A549 (cell line): ENCODE measurements around the gene TMEM238. TPM values are rescaled to one million over a fixed set of nuclear protein-coding genes. Genes with fewer than 3 reads are reported as not detected.

Source experiments
- ATAC-seq, 2 experiments: fragments of 200-7000 bp in 1 of 2; fragments of >200 bp in 1 of 2; cut with Nextera tagmentation in 1 of 2; cut with Tn5 transposase in 1 of 2; 3 replicates each; pipeline versions ENCODE4 v1.8.0 to v1.9.1; 2018 to 2020; ENCODE audit warnings: mild to moderate bottlenecking in 1 of 2, moderate library complexity in 1 of 2
- CTCF ChIA-PET: fragments of 300-600 bp; sonication (Branson Sonifier 250); formaldehyde crosslinking; extraction: SDS; loops from one replicate; lab custom pipeline; 2021; ENCODE audit warnings: antibody characterized with exemption, inconsistent platforms; lab: Yijun Ruan, JAX
- POLR2A ChIA-PET: fragments of 350-600 bp; formaldehyde crosslinking; extraction: SDS; loops from one replicate; lab custom pipeline; 2021; ENCODE audit warnings: antibody characterized with exemption, inconsistent platforms; lab: Yijun Ruan, JAX
- DNase-seq, 2 experiments: peaks; one replicate each; pipeline versions ENCODE4 v3.0.0 to v3.0.0-alpha.2; 2011 to 2016; ENCODE audit warnings: low read depth in 1 of 2, low spot score in 1 of 2
- FAIRE-seq: peaks from 2 replicates; lab custom pipeline; 2011; peaks lifted over from hg19 to GRCh38; lab: Jason Lieb, UNC
- H3K27ac ChIP-seq, 2 experiments: fragments of >200 bp; sonication (Bioruptor Twin); formaldehyde crosslinking; 3 replicates each; pipeline ENCODE4 v1.5.1; 2016 to 2017
- H3K4me1 ChIP-seq: fragments of >200 bp; sonication (Bioruptor Twin); formaldehyde crosslinking; 3 replicates; pipeline ENCODE4 v1.6.1; 2016
- H3K4me2 ChIP-seq: fragments of >200 bp; sonication (Bioruptor Twin); formaldehyde crosslinking; 3 replicates; pipeline ENCODE4 v1.6.1; 2016
- H3K4me3 ChIP-seq: fragments of >200 bp; sonication (Bioruptor Twin); formaldehyde crosslinking; 3 replicates; pipeline ENCODE4 v1.5.1; 2016
- H3K9me3 ChIP-seq: fragments of >200 bp; sonication (Bioruptor Twin); formaldehyde crosslinking; 3 replicates; pipeline ENCODE4 v1.6.1; 2016
- CBX2 ChIP-seq: fragments of 200-600 bp; sonication (generic); IDR thresholded peaks from 2 replicates; pipeline ENCODE4 v1.6.1; 2016; ENCODE audit warnings: low read depth, mild to moderate bottlenecking, borderline replicate concordance
- CHD2 ChIP-seq: fragments of 150-350 bp; IDR thresholded peaks from 2 replicates; pipeline ENCODE4 v1.6.1; 2014; ENCODE audit warnings: low read length; ENCODE audit not compliant: partially characterized antibody
- EHF ChIP-seq: fragments of 250-450 bp; sonication (Bioruptor Pico); IDR thresholded peaks from 2 replicates; pipeline ENCODE4 v1.5.0; 2020; ENCODE audit warnings: mild to moderate bottlenecking
- EHMT2 ChIP-seq: fragments of 200-600 bp; sonication (generic); IDR thresholded peaks from 2 replicates; pipeline ENCODE4 v1.6.1; 2016; ENCODE audit warnings: antibody characterized with exemption, low read depth, mild to moderate bottlenecking, moderate library complexity
- ESRRA ChIP-seq: fragments of 150-350 bp; IDR thresholded peaks from 2 replicates; pipeline ENCODE4 v1.6.1; 2014; ENCODE audit warnings: mild to moderate bottlenecking, low read length, borderline replicate concordance
- FOSB ChIP-seq: fragments of 250-450 bp; sonication (Bioruptor Pico); IDR thresholded peaks from 2 replicates; pipeline ENCODE4 v1.5.0; 2020; ENCODE audit warnings: mild to moderate bottlenecking, moderate library complexity
- FOSL2 ChIP-seq, 2 experiments: fragments of 450-650 bp in 1 of 2; fragments of >200 bp in 1 of 2; sonication (Bioruptor Twin) in 1 of 2; formaldehyde crosslinking; IDR thresholded peaks; 2 replicates each; pipeline versions ENCODE4 v1.5.0 to v1.6.1; 2016 to 2020; ENCODE audit warnings: mild to moderate bottlenecking in 1 of 2, moderate library complexity in 1 of 2
- FOXS1 ChIP-seq: fragments of 250-450 bp; sonication (Bioruptor Pico); IDR thresholded peaks from 2 replicates; pipeline ENCODE4 v1.5.0; 2020; ENCODE audit warnings: mild to moderate bottlenecking, moderate library complexity
- GATA3 ChIP-seq: IDR thresholded peaks from 2 replicates; pipeline ENCODE4 v1.6.1; 2012; ENCODE audit warnings: borderline replicate concordance
- JUNB ChIP-seq: fragments of >200 bp; sonication (Bioruptor Twin); formaldehyde crosslinking; IDR thresholded peaks from 2 replicates; pipeline ENCODE4 v1.6.1; 2016
- KDM5A ChIP-seq: fragments of 200-600 bp; sonication (generic); IDR thresholded peaks from 2 replicates; pipeline ENCODE4 v1.6.1; 2016; ENCODE audit warnings: antibody characterized with exemption, mild to moderate bottlenecking
- MAFK ChIP-seq: fragments of 450-650 bp; IDR thresholded peaks from 2 replicates; pipeline ENCODE4 v1.6.1; 2014; ENCODE audit not compliant: partially characterized antibody
- MAX ChIP-seq: IDR thresholded peaks from 2 replicates; pipeline ENCODE4 v1.6.1; 2012
- NFE2L2 ChIP-seq: fragments of 150-350 bp; conservative IDR thresholded peaks from 2 replicates; pipeline ENCODE4 v1.6.1; 2014; ENCODE audit warnings: low read length
- NPAS2 ChIP-seq: fragments of 250-450 bp; sonication (Bioruptor Pico); IDR thresholded peaks from 2 replicates; pipeline ENCODE4 v1.8.0; 2022; ENCODE audit warnings: mild to moderate bottlenecking, moderate library complexity, borderline replicate concordance
- POLR2AphosphoS2 ChIP-seq: conservative IDR thresholded peaks from 2 replicates; pipeline ENCODE4 v1.6.1; 2012; ENCODE audit warnings: low read length, improper control_type of control experiment, inconsistent platforms
- RAD21 ChIP-seq, 2 experiments: fragments of >200 bp in 1 of 2; sonication (Bioruptor Twin) in 1 of 2; formaldehyde crosslinking in 1 of 2; IDR thresholded peaks in 1 of 2; conservative IDR thresholded peaks in 1 of 2; 2 replicates in 1 of 2; 3 replicates in 1 of 2; pipeline ENCODE4 v1.6.1; 2012 to 2018; ENCODE audit warnings: inconsistent platforms in 1 of 2
- RARB ChIP-seq: fragments of 250-450 bp; sonication (Bioruptor Pico); IDR thresholded peaks from 2 replicates; pipeline ENCODE4 v1.8.0; 2021; ENCODE audit warnings: mild to moderate bottlenecking, moderate library complexity
- REST ChIP-seq: fragments of 200-600 bp; sonication (generic); IDR thresholded peaks from 2 replicates; pipeline ENCODE4 v1.6.1; 2016; ENCODE audit warnings: antibody characterized with exemption, mild to moderate bottlenecking, moderate library complexity
- RFX5 ChIP-seq: fragments of 450-650 bp; IDR thresholded peaks from 2 replicates; pipeline ENCODE4 v1.7.1; 2014; ENCODE audit warnings: antibody characterized with exemption, mild to moderate bottlenecking, moderate library complexity
- SMC3 ChIP-seq: fragments of >200 bp; sonication (Bioruptor Twin); formaldehyde crosslinking; IDR thresholded peaks from 3 replicates; pipeline ENCODE4 v1.6.1; 2018; ENCODE audit warnings: inconsistent platforms
- ZFP36 ChIP-seq: fragments of 450-650 bp; IDR thresholded peaks from 2 replicates; pipeline ENCODE4 v1.6.1; 2014; ENCODE audit warnings: borderline replicate concordance; ENCODE audit not compliant: partially characterized antibody
- WGBS: methylation state at CpG from one replicate; pipeline ENCODE4 v1.1.6; 2017; ENCODE audit errors: missing lambda C conversion rate; 5-methylcytosine and 5-hydroxymethylcytosine counted together
- polyA plus RNA-seq, 4 experiments: library from polyadenylated mRNA; depleted of rRNA in 3 of 4; stranded (reverse); fragments of >200 nt; fragmentation: RNase III in 1 of 4; extraction: RNeasy Plus Mini Kit Qiagen cat#74134 plus additional on column Dnase treatment in 1 of 4; gene quantifications; 2 replicates in 3 of 4; 3 replicates in 1 of 4; pipeline ENCODE4 v1.2.3, GENCODE V29; 2011 to 2017
- TF ChIP-seq, protein P1 (sequence below): IDR thresholded peaks from 2 replicates; pipeline ENCODE4 v1.6.1; 2012; ENCODE audit warnings: low read depth, borderline replicate concordance
- TF ChIP-seq, protein P2 (sequence below): fragments of >200 bp; sonication (Bioruptor Twin); formaldehyde crosslinking; IDR thresholded peaks from 3 replicates; pipeline ENCODE4 v1.5.1; 2016
- TF ChIP-seq, protein P3 (sequence below): IDR thresholded peaks from 2 replicates; pipeline ENCODE4 v1.6.1; 2012

TMEM238 gene
- polyA plus RNA-seq, 2 of the 4 experiments (the other 2 are of a cell fraction), result 0.70 to 2.5 TPM

- POLR2A ChIA-PET, result interaction anchor here (2.0 kb wide), 1 partner anchor 11 kb away, joined by 18 read pairs; the partner anchor contains the start of gene UBE2S
- Histone ChIP-seq H3K4me3 (no peak overlapping the region), H3K27ac (peak overlapping the region in 1 of 2 experiments; percentile 6; a peak in 1 of 6 replicates), H3K4me1 (peaks cover 8% of the 10 kb centered on the region; the same call in 1 of the 3 replicates), H3K4me2 (no peak overlapping the region), H3K9me3 (no peaks in the 10 kb centered on the region)
- DNase-seq (peak; percentile 88 to 91), ATAC-seq (peak; percentile 94 to 95), FAIRE-seq (peak; percentile 94)
- TF ChIP-seq EHMT2 (no peak), CHD2 (no peak), ESRRA (no peak), JUNB (no peak), SMC3 (peak; percentile 92), GATA3 (no peak), RAD21 (conservative IDR thresholded peaks at IDR 0.05 in 1 of 2, IDR thresholded peaks at IDR 0.05 in 1 of 2) (peak; percentile 97 to 99), NFE2L2 (no peak), KDM5A (no peak), FOSB (CRISPR knock-in tag) (no peak), RFX5 (peak; percentile 45; the same call in 1 of the 2 replicates), NPAS2 (CRISPR knock-in tag) (no peak), RARB (no peak), MAX (peak; percentile 76)
- TF ChIP-seq, protein P1, sequence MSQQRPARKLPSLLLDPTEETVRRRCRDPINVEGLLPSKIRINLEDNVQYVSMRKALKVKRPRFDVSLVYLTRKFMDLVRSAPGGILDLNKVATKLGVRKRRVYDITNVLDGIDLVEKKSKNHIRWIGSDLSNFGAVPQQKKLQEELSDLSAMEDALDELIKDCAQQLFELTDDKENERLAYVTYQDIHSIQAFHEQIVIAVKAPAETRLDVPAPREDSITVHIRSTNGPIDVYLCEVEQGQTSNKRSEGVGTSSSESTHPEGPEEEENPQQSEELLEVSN, result peak; percentile 50; the same call in 1 of the 2 replicates
- TF ChIP-seq, protein P2, sequence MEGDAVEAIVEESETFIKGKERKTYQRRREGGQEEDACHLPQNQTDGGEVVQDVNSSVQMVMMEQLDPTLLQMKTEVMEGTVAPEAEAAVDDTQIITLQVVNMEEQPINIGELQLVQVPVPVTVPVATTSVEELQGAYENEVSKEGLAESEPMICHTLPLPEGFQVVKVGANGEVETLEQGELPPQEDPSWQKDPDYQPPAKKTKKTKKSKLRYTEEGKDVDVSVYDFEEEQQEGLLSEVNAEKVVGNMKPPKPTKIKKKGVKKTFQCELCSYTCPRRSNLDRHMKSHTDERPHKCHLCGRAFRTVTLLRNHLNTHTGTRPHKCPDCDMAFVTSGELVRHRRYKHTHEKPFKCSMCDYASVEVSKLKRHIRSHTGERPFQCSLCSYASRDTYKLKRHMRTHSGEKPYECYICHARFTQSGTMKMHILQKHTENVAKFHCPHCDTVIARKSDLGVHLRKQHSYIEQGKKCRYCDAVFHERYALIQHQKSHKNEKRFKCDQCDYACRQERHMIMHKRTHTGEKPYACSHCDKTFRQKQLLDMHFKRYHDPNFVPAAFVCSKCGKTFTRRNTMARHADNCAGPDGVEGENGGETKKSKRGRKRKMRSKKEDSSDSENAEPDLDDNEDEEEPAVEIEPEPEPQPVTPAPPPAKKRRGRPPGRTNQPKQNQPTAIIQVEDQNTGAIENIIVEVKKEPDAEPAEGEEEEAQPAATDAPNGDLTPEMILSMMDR, result peak; percentile 95
- CTCF ChIA-PET, result interaction anchor here (0.6 to 5.7 kb wide), 92 partner anchors 10 to 765 kb away, joined by 3 to 107 read pairs (median 5); partner anchors contain the start of genes DNAAF3, HSPBP1, PPP1R12C and SHISA7
- WGBS, result 16% methylated on average over 7 of the region's 7 CpGs
Observed at GRCh38 chr19:55418185-55418584, 34.1 kb upstream of the TMEM238 start.

GRCh38 chr19:55410168-55410567, 26.1 kb upstream of the TMEM238 start:
- 83% methylated on average over 2 of the region's 2 CpGs for WGBS
- DNase-seq, result no peak
- CTCF ChIA-PET, result interaction anchor here (0.9 to 8.1 kb wide), 5 partner anchors 8 to 269 kb away, joined by 4 to 61 read pairs (median 8); no protein-coding TSS in a partner anchor
- H3K4me1 ChIP-seq, result peaks cover 18% of the 10 kb centered on the region
- no peak overlapping the region for H3K4me2 ChIP-seq
- POLR2A ChIA-PET, result interaction anchor here (1.4 kb wide), 1 partner anchor 130 kb away, joined by 3 read pairs; the partner anchor contains the start of gene HSPBP1
- H3K4me3 ChIP-seq, result no peak overlapping the region
- FAIRE-seq, result peak; percentile 13
- H3K27ac ChIP-seq, result no peak overlapping the region
- 0 out of 3 replicates have a peak, but pooled peaks cover 6% of the 10 kb centered on the region for H3K9me3 ChIP-seq
- ATAC-seq, result no peak
- TF ChIP-seq REST (no peak), CBX2 (no peak), POLR2AphosphoS2 (no peak), NFE2L2 (no peak), EHF (CRISPR knock-in tag) (no peak), FOXS1 (no peak), JUNB (no peak), MAFK (no peak), ZFP36 (no peak), FOSB (CRISPR knock-in tag) (no peak), FOSL2 (IDR thresholded peaks at IDR 0.05) (no peak), FOSL2 (CRISPR knock-in tag; IDR thresholded peaks at IDR 0.05) (no peak)
- TF ChIP-seq, protein P2, result no peak
- TF ChIP-seq, protein P1, result no peak
- TF ChIP-seq, protein P3, sequence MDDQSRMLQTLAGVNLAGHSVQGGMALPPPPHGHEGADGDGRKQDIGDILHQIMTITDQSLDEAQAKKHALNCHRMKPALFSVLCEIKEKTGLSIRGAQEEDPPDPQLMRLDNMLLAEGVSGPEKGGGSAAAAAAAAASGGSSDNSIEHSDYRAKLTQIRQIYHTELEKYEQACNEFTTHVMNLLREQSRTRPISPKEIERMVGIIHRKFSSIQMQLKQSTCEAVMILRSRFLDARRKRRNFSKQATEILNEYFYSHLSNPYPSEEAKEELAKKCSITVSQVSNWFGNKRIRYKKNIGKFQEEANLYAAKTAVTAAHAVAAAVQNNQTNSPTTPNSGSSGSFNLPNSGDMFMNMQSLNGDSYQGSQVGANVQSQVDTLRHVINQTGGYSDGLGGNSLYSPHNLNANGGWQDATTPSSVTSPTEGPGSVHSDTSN, result no peak
